SK-N-MC (cell line): ENCODE data around the gene LOXHD1.

Experiments
- EZH2 ChIP-seq: fragments of 200-600 bp; sonication (generic); IDR thresholded peaks from one replicate; pipeline ENCODE4 v1.6.1; 2017; ENCODE audit warnings: antibody characterized with exemption
- POLR2AphosphoS5 ChIP-seq: IDR thresholded peaks from 2 replicates; pipeline ENCODE4 v1.6.1; 2012; ENCODE audit warnings: mild to moderate bottlenecking, low read depth, low read length, borderline replicate concordance

- TF ChIP-seq EZH2, result no peak
- no peak for TF ChIP-seq POLR2AphosphoS5
These were observed 79.5 kb downstream of the LOXHD1 start for GRCh38 chr18:46577546-46577945.
